ENCODE data around the gene IGDCC3. TPM values are rescaled to one million over a fixed set of nuclear protein-coding genes. Genes with fewer than 3 reads are reported as not detected.

Gene IGDCC3
- total and polyA plus RNA-seq, 3 donors from 2014 or later = 5.8 to 6.5 (median 6.5) TPM

GRCh38 chr15:65396965-65397317, 19.1 kb upstream of the IGDCC3 start:
- H3K27me3 ChIP-seq = no peaks in the 10 kb centered on the region
- WGBS, 2 donors = 45 to 67% methylated on average over 6 to 10 of the region's 10 CpGs
- intact Hi-C loops (cut with DNase I; ENCODE audit: low total_unique reads) = no loop called here
- TF ChIP-seq POLR2A (IDR thresholded peaks at IDR 0.05) (no peak), CTCF (IDR thresholded peaks at IDR 0.05) (no peak)
- H3K36me3 ChIP-seq (ENCODE audit: low read depth, missing control alignments) = no peaks in the 10 kb centered on the region
- no peaks in the 10 kb centered on the region for H3K9me3 ChIP-seq
- peaks cover 16% of the 10 kb centered on the region for H3K4me1 ChIP-seq
- H3K27ac ChIP-seq = no peak overlapping the region
- no peak for DNase-seq
- no peak overlapping the region for H3K4me3 ChIP-seq

GRCh38 chr15:65396283-65396964, 18.6 kb upstream of the IGDCC3 start:
- no peaks in the 10 kb centered on the region for H3K27me3 ChIP-seq
- no peak for TF ChIP-seq CTCF (IDR thresholded peaks at IDR 0.05)
- TF ChIP-seq POLR2A (IDR thresholded peaks at IDR 0.05) = no peak
- intact Hi-C loops (cut with DNase I; ENCODE audit: low total_unique reads) = no loop called here
- no peak overlapping the region for H3K27ac ChIP-seq
- H3K4me3 ChIP-seq = no peak overlapping the region
- WGBS, 2 donors = 58 to 63% methylated on average over 32 to 34 of the region's 34 CpGs
- H3K9me3 ChIP-seq = no peaks in the 10 kb centered on the region
- DNase-seq = no peak
- H3K36me3 ChIP-seq (ENCODE audit: low read depth, missing control alignments) = no peaks in the 10 kb centered on the region
- H3K4me1 ChIP-seq = peaks cover 11% of the 10 kb centered on the region

- H3K4me1 ChIP-seq = peaks cover 4% of the 10 kb centered on the region
- no peaks in the 10 kb centered on the region for H3K27me3 ChIP-seq
- WGBS, 2 donors = 46 to 57% methylated on average over 21 to 66 of the region's 72 CpGs
- TF ChIP-seq CTCF (IDR thresholded peaks at IDR 0.05) (no peak), POLR2A (IDR thresholded peaks at IDR 0.05) (no peak)
- H3K9me3 ChIP-seq = no peaks in the 10 kb centered on the region
- DNase-seq = no peak
- no peaks in the 10 kb centered on the region for H3K36me3 ChIP-seq (ENCODE audit: low read depth, missing control alignments)
- H3K27ac ChIP-seq = no peak overlapping the region
- no peak overlapping the region for H3K4me3 ChIP-seq
- intact Hi-C loops (cut with DNase I; ENCODE audit: low total_unique reads) = no loop called here
Measured at GRCh38 chr15:65395567-65396202, 17.9 kb upstream of the IGDCC3 start.

GRCh38 chr15:65394936-65395335, 17.1 kb upstream of the IGDCC3 start:
- no peak overlapping the region for H3K4me3 ChIP-seq
- H3K27ac ChIP-seq = no peak overlapping the region
- H3K9me3 ChIP-seq = no peaks in the 10 kb centered on the region
- intact Hi-C loops (cut with DNase I; ENCODE audit: low total_unique reads) = no loop called here
- no peaks in the 10 kb centered on the region for H3K4me1 ChIP-seq
- TF ChIP-seq POLR2A (IDR thresholded peaks at IDR 0.05) (no peak), CTCF (IDR thresholded peaks at IDR 0.05) (no peak)
- WGBS, 2 donors = 75 to 83% methylated on average over 7 to 9 of the region's 9 CpGs
- DNase-seq = no peak
- H3K27me3 ChIP-seq = no peaks in the 10 kb centered on the region
- no peaks in the 10 kb centered on the region for H3K36me3 ChIP-seq (ENCODE audit: low read depth, missing control alignments)

All from testis (tissue), 3 donors.